ENCODE data around the gene DNAH6. TPM values are rescaled to one million over a fixed set of nuclear protein-coding genes. Genes with fewer than 3 reads are reported as not detected.

Gene DNAH6
- total RNA-seq, 1 experiment from 2014 or later, result 1.6 TPM

GRCh38 chr2:84690225-84690624 lies 173.9 kb downstream of the DNAH6 start (continued):
- no peak for TF ChIP-seq RAD21 (IDR thresholded peaks at IDR 0.05; ENCODE audit: low read depth)
- TF ChIP-seq FOSL1 (IDR thresholded peaks at IDR 0.05; ENCODE audit: low read depth), result no peak
- TF ChIP-seq REST (IDR thresholded peaks at IDR 0.05; ENCODE audit: low read depth), result no peak
- no peak for TF ChIP-seq EZH2 (IDR thresholded peaks at IDR 0.05)
- TF ChIP-seq ZFX (IDR thresholded peaks at IDR 0.05), result no peak
- no peak for TF ChIP-seq ZNF274 (IDR thresholded peaks at IDR 0.05; ENCODE audit: low read depth, low read length)

- no peak overlapping the region for H3K27ac ChIP-seq (ENCODE audit: low read depth, low read length)
- H3K9me2 ChIP-seq (ENCODE audit: insufficient read depth), result no peaks in the 10 kb centered on the region
- TF ChIP-seq REST (IDR thresholded peaks at IDR 0.05; ENCODE audit: low read depth) (no peak), JUND (IDR thresholded peaks at IDR 0.05) (no peak), EZH2phosphoT487 (IDR thresholded peaks at IDR 0.05; ENCODE audit: borderline replicate concordance) (no peak), ZNF274 (IDR thresholded peaks at IDR 0.05; ENCODE audit: low read depth, low read length) (no peak)
- intact Hi-C loops (cut with micrococcal nuclease), result no loop called here
- H4K20me1 ChIP-seq (ENCODE audit: insufficient read depth), result no peaks in the 10 kb centered on the region
- H3K4me1 ChIP-seq (ENCODE audit: control insufficient read depth in 1 of 2, insufficient read depth in 2 of 2, low read length in 2 of 2), result no peaks in the 10 kb centered on the region
- no peak overlapping the region for H2AFZ ChIP-seq (ENCODE audit: low read depth, low read length, poor library complexity, severe bottlenecking)
- H3K79me2 ChIP-seq (ENCODE audit: insufficient read depth, low read length), result no peaks in the 10 kb centered on the region
- DNase-seq (ENCODE audit: low read depth, low spot score), result no peak
- no peaks in the 10 kb centered on the region for H3K27me3 ChIP-seq (ENCODE audit: insufficient read depth, low read length)
- no peak for ATAC-seq
- H3K9ac ChIP-seq (ENCODE audit: low read length), result no peak overlapping the region
- no peaks in the 10 kb centered on the region for H3K9me3 ChIP-seq (ENCODE audit: control insufficient read depth in 1 of 2, insufficient read depth in 1 of 2, low read depth in 1 of 2, low read length in 2 of 2)
- RAD21 ChIA-PET (ENCODE audit: low non-redundant PET in 1 of 2, low total read pairs in 2 of 2, uncharacterized antibody in 2 of 2, unreplicated experiment in 2 of 2), result no interaction called here
- H3K4me3 ChIP-seq (replicated peaks in 1 of 2; ENCODE audit: low read depth in 1 of 2, low read length in 2 of 2), result no peak overlapping the region
- no peak overlapping the region for H3K4me2 ChIP-seq (ENCODE audit: low read length)
- BruUV-seq (replicated peaks), result no TSS peak
- POLR2A ChIA-PET, result no interaction called here
- CTCF ChIA-PET, result no interaction called here
- no peaks in the 10 kb centered on the region for H3K36me3 ChIP-seq (ENCODE audit: control insufficient read depth in 1 of 2, insufficient read depth in 2 of 2, low read length in 2 of 2)
These were observed 177.9 kb downstream of the DNAH6 start for GRCh38 chr2:84694088-84694622.
